ENCODE data around the gene EXOC3L1.

The EXOC3L1 gene

GRCh38 chr16:67161595-67162058 lies 28.3 kb downstream of the EXOC3L1 start:
- DNase-seq = no peak

- no peak for DNase-seq
Observed at GRCh38 chr16:67158637-67159600, 31.0 kb downstream of the EXOC3L1 start.

- no peak for DNase-seq
Observed at GRCh38 chr16:67157892-67158635, 31.9 kb downstream of the EXOC3L1 start.

GRCh38 chr16:67157106-67157748 lies 32.7 kb downstream of the EXOC3L1 start:
- no peak for DNase-seq

GRCh38 chr16:67156143-67156844 lies 33.6 kb downstream of the EXOC3L1 start:
- no peak for DNase-seq

GRCh38 chr16:67155295-67156142 lies 34.4 kb downstream of the EXOC3L1 start:
- peak; percentile 36 for DNase-seq

- no peak for DNase-seq
Observed at GRCh38 chr16:67154578-67155294, 35.2 kb downstream of the EXOC3L1 start.

- no peak for DNase-seq
Observed at GRCh38 chr16:67151431-67152097, 38.4 kb downstream of the EXOC3L1 start.

GRCh38 chr16:67150833-67151396 lies 39.0 kb downstream of the EXOC3L1 start, which contains the start of gene B3GNT9:
Gene B3GNT9, minus strand, starts transcription at chr16:67150998. Its CDS starts 513 bp downstream, at chr16:67150485.
- DNase-seq = no peak

GRCh38 chr16:67150047-67150832 lies 39.7 kb downstream of the EXOC3L1 start:
- no peak for DNase-seq

GRCh38 chr16:67149276-67150046 lies 40.5 kb downstream of the EXOC3L1 start:
- no peak for DNase-seq

- DNase-seq = no peak
Observed at GRCh38 chr16:67148656-67149275, 41.2 kb downstream of the EXOC3L1 start.

GRCh38 chr16:67148221-67148620 lies 41.7 kb downstream of the EXOC3L1 start:
- DNase-seq = no peak

- DNase-seq = no peak
Observed at GRCh38 chr16:67147437-67148140, 42.3 kb downstream of the EXOC3L1 start.

- DNase-seq = no peak
Observed at GRCh38 chr16:67146523-67147357, 43.2 kb downstream of the EXOC3L1 start.

- no peak for DNase-seq
Observed at GRCh38 chr16:67145746-67146145, 44.2 kb downstream of the EXOC3L1 start.

All from NCI-H2029 (cell line).